SK-N-SH (cell line): ENCODE measurements around the gene RRP15. TPM values are rescaled to one million over a fixed set of nuclear protein-coding genes. Genes with fewer than 3 reads are reported as not detected.

ENCODE experiments used
- CTCF ChIA-PET: fragments of 300-600, 350-600 bp; formaldehyde crosslinking; extraction: SDS; loops from one replicate; lab custom pipeline; 2021; lab: Yijun Ruan, JAX
- POLR2A ChIA-PET: fragments of 350-600 bp; sonication (Branson Sonifier 250); formaldehyde crosslinking; extraction: SDS; loops from one replicate; lab custom pipeline; 2020; ENCODE audit warnings: antibody characterized with exemption, inconsistent platforms; lab: Yijun Ruan, JAX
- DNase-seq: peaks from one replicate; pipeline ENCODE4 v3.0.0; 2012
- H2AFZ ChIP-seq: fragments of 200-600 bp; sonication (generic); 2 replicates; pipeline ENCODE4 v1.8.1; 2016; ENCODE audit warnings: antibody characterized with exemption, mild to moderate bottlenecking, low read depth
- H3F3A ChIP-seq: fragments of 200-600 bp; sonication (generic); replicated peaks from 2 replicates; pipeline ENCODE3; 2016; ENCODE audit warnings: antibody characterized with exemption, mild to moderate bottlenecking; ENCODE audit not compliant: insufficient read depth
- H3K27ac ChIP-seq, 2 experiments: fragments of 200-500 bp in 1 of 2; fragments of 200-600 bp in 1 of 2; sonication (Bioruptor generic) in 1 of 2; sonication (generic), shearing (Covaris generic) in 1 of 2; 2 replicates each; pipeline versions ENCODE4 v1.5.1 to v1.6.1; 2014 to 2016; ENCODE audit warnings: low read depth in 2 of 2, inconsistent platforms in 1 of 2, low read length in 1 of 2, mild to moderate bottlenecking in 1 of 2, mixed read lengths in 1 of 2
- H3K27me3 ChIP-seq: fragments of 200-600 bp; sonication (generic), shearing (Covaris generic); 2 replicates; pipeline ENCODE4 v1.6.1; 2016; ENCODE audit warnings: mixed run types; ENCODE audit not compliant: insufficient read depth
- H3K36me3 ChIP-seq, 2 experiments: fragments of 200-500 bp in 1 of 2; fragments of 200-600 bp in 1 of 2; sonication (Bioruptor generic) in 1 of 2; sonication (generic) in 1 of 2; replicated peaks in 1 of 2; 2 replicates each; pipeline versions ENCODE3 to v1.5.1; 2014 to 2016; ENCODE audit warnings: low read length in 1 of 2, mild to moderate bottlenecking in 1 of 2; ENCODE audit not compliant: insufficient read depth in 2 of 2, control insufficient read depth in 1 of 2
- H3K4me1 ChIP-seq, 2 experiments: fragments of 200-500 bp in 1 of 2; fragments of 200-600 bp in 1 of 2; sonication (Bioruptor generic) in 1 of 2; sonication (generic), shearing (Covaris generic) in 1 of 2; 2 replicates each; pipeline versions ENCODE4 v1.5.1 to v1.6.1; 2014 to 2016; ENCODE audit warnings: low read depth in 1 of 2, low read length in 1 of 2, mixed run types in 1 of 2; ENCODE audit not compliant: insufficient read depth in 2 of 2, control insufficient read depth in 1 of 2
- H3K4me2 ChIP-seq: fragments of 200-600 bp; sonication (generic), shearing (Covaris generic); 2 replicates; pipeline ENCODE4 v1.6.1; 2017; ENCODE audit warnings: mixed run types
- H3K4me3 ChIP-seq, 2 experiments: fragments of 200-500 bp in 1 of 2; fragments of 200-600 bp in 1 of 2; sonication (Bioruptor generic) in 1 of 2; sonication (generic), shearing (Covaris generic) in 1 of 2; 2 replicates each; pipeline versions ENCODE4 v1.5.1 to v1.8.1; 2014 to 2016; ENCODE audit warnings: low read depth in 2 of 2, inconsistent platforms in 1 of 2, low read length in 1 of 2, mild to moderate bottlenecking in 1 of 2, mixed read lengths in 1 of 2, moderate library complexity in 1 of 2
- H3K79me2 ChIP-seq: fragments of 200-600 bp; sonication (generic); 2 replicates; pipeline ENCODE4 v1.8.1; 2017; ENCODE audit warnings: mild to moderate bottlenecking; ENCODE audit not compliant: insufficient read depth
- H3K9ac ChIP-seq: fragments of 200-600 bp; sonication (generic); 2 replicates; pipeline ENCODE4 v1.6.1; 2017; ENCODE audit warnings: mixed run types
- H3K9me2 ChIP-seq: fragments of 200-600 bp; sonication (generic); 2 replicates; pipeline ENCODE4 v1.6.1; 2017; ENCODE audit warnings: mixed run types
- H3K9me3 ChIP-seq: fragments of 200-600 bp; sonication (generic); 2 replicates; pipeline ENCODE4 v1.6.1; 2017; ENCODE audit warnings: mixed run types, mild to moderate bottlenecking, moderate library complexity
- H4K20me1 ChIP-seq: fragments of 200-600 bp; sonication (generic); 2 replicates; pipeline ENCODE4 v1.6.1; 2017; ENCODE audit warnings: mild to moderate bottlenecking, mixed run types; ENCODE audit not compliant: insufficient read depth
- CTCF ChIP-seq: fragments of 200-600 bp; sonication (generic); IDR thresholded peaks from 2 replicates; pipeline ENCODE4 v1.6.1; 2017; ENCODE audit warnings: antibody characterized with exemption, mild to moderate bottlenecking, moderate library complexity
- EP300 ChIP-seq, 2 experiments: IDR thresholded peaks; 2 replicates each; pipeline versions ENCODE4 v1.4.0 to v1.6.1; 2012; ENCODE audit warnings: borderline replicate concordance in 1 of 2, low read depth in 1 of 2, low read length in 1 of 2
- GATA2 ChIP-seq: sonication (generic); formaldehyde crosslinking; IDR thresholded peaks from 2 replicates; pipeline ENCODE4 v1.5.0; 2020; ENCODE audit warnings: mild to moderate bottlenecking, missing genetic modification reagents
- MAX ChIP-seq: IDR thresholded peaks from 2 replicates; pipeline ENCODE4 v1.4.0; 2012; ENCODE audit warnings: low read depth
- MXI1 ChIP-seq: IDR thresholded peaks from 2 replicates; pipeline ENCODE4 v1.6.1; 2012; ENCODE audit warnings: mild to moderate bottlenecking, low read depth, low read length, improper control_type of control experiment
- PBX3 ChIP-seq: IDR thresholded peaks from 2 replicates; pipeline ENCODE4; 2012
- RCOR1 ChIP-seq: fragments of 150-350 bp; IDR thresholded peaks from 2 replicates; pipeline ENCODE4 v1.6.1; 2017; ENCODE audit warnings: antibody characterized with exemption, low read length
- SIN3A ChIP-seq: IDR thresholded peaks from 2 replicates; pipeline ENCODE4 v1.6.1; 2012; ENCODE audit warnings: low read depth, mild to moderate bottlenecking, low read length, moderate library complexity, borderline replicate concordance
- TAF1 ChIP-seq: IDR thresholded peaks from 2 replicates; pipeline ENCODE4 v1.6.1; 2012; ENCODE audit warnings: low read depth, mild to moderate bottlenecking, low read length, moderate library complexity, borderline replicate concordance
- TCF12 ChIP-seq: IDR thresholded peaks from 2 replicates; pipeline ENCODE4 v1.4.0; 2012
- WGBS: methylation state at CpG from one replicate; pipeline ENCODE4 v1.1.6; 2017; ENCODE audit warnings: low lambda C conversion rate; 5-methylcytosine and 5-hydroxymethylcytosine counted together
- polyA plus RNA-seq, 3 experiments: library from polyadenylated mRNA; depleted of rRNA; stranded (reverse); fragments of >200 nt; gene quantifications; 2 replicates each; pipeline ENCODE4 v1.2.3, GENCODE V29; 2012

RRP15 gene
- polyA plus RNA-seq, 1 of the 3 experiments (the other 2 are of a cell fraction), result 2.1 TPM

GRCh38 chr1:218304281-218305039 lies 19.4 kb downstream of the RRP15 start:
- Histone ChIP-seq H4K20me1 (no peaks in the 10 kb centered on the region), H3K36me3 (peaks cover 31 to 55% of the 10 kb centered on the region in 2 experiments), H3K4me1 (peaks cover 0 to 13% of the 10 kb centered on the region in 2 experiments; a peak in 3 of 4 replicates), H3K27me3 (no peaks in the 10 kb centered on the region), H3K4me2 (no peak overlapping the region), H3K27ac (peak overlapping the region in 1 of 2 experiments; percentile 53; a peak in 1 of 4 replicates), H2AFZ (no peak overlapping the region), H3K9me3 (no peaks in the 10 kb centered on the region), H3K9ac (no peak overlapping the region), H3F3A (no peaks in the 10 kb centered on the region), H3K9me2 (no peaks in the 10 kb centered on the region), H3K4me3 (no peak overlapping the region), H3K79me2 (no peaks in the 10 kb centered on the region)
- 62% methylated on average over 8 of the region's 8 CpGs for WGBS
- peak; percentile 73 for DNase-seq
- ChIA-PET POLR2A (interaction anchor here (1.3 kb wide), 2 partner anchors 19 to 373 kb away, joined by 3 to 4 read pairs; partner anchors contain the start of gene RRP15), CTCF (interaction anchor here (0.8 to 4.1 kb wide), 6 partner anchors 25 to 1509 kb away, joined by 3 to 24 read pairs (median 3); no protein-coding TSS in a partner anchor)
- TF ChIP-seq MAX (peak; percentile 43; the same call in 1 of the 2 replicates), TCF12 (no peak), PBX3 (peak; percentile 31; the same call in 1 of the 2 replicates), RCOR1 (no peak), SIN3A (0 out of 2 replicates have a peak, but pooled peaks have one; percentile 55), MXI1 (peak; percentile 98), CTCF (no peak), GATA2 (CRISPR knock-in tag) (peak; percentile 15; the same call in 1 of the 2 replicates)

GRCh38 chr1:218305472-218306064 lies 20.5 kb downstream of the RRP15 start:
- no peaks in the 10 kb centered on the region for H3F3A ChIP-seq
- 95% methylated on average over 6 of the region's 6 CpGs for WGBS
- no peak overlapping the region for H2AFZ ChIP-seq
- H3K79me2 ChIP-seq, result no peaks in the 10 kb centered on the region
- peaks cover 41 to 60% of the 10 kb centered on the region in 2 experiments for H3K36me3 ChIP-seq
- no peak for TF ChIP-seq TAF1
- no peak for TF ChIP-seq EP300 (IDR thresholded peaks at IDR 0.05; ENCODE audit: borderline replicate concordance in 1 of 2, low read depth in 1 of 2, low read length in 1 of 2)
- H3K27ac ChIP-seq, result no peak overlapping the region
- H3K4me3 ChIP-seq, result no peak overlapping the region
- peaks cover 0 to 13% of the 10 kb centered on the region in 2 experiments; a peak in 3 of 4 replicates for H3K4me1 ChIP-seq
- POLR2A ChIA-PET, result interaction anchor here (1.3 kb wide), 1 partner anchor 20 kb away, joined by 4 read pairs; the partner anchor contains the start of gene RRP15
- DNase-seq, result no peak
- CTCF ChIA-PET, result interaction anchor here (1.0 to 4.1 kb wide), 4 partner anchors 24 to 1508 kb away, joined by 3 to 24 read pairs (median 4); no protein-coding TSS in a partner anchor
- no peaks in the 10 kb centered on the region for H3K9me2 ChIP-seq
- H4K20me1 ChIP-seq, result no peaks in the 10 kb centered on the region
- no peak overlapping the region for H3K4me2 ChIP-seq
- no peak overlapping the region for H3K9ac ChIP-seq
- no peaks in the 10 kb centered on the region for H3K27me3 ChIP-seq
- H3K9me3 ChIP-seq, result 0 out of 2 replicates have a peak, but pooled peaks cover 6% of the 10 kb centered on the region
